Effector memory CD8-positive, alpha-beta T cell (primary cell): ENCODE measurements around the gene KCNAB2.
A peak's percentile ranks its signal among the peaks of the same experiment; 100 is the strongest.
"Not testable (repeated sequence)": the region's sequence is repeated elsewhere in the genome, so short reads cannot be mapped to it uniquely, and the experiment has no call there.

ENCODE experiments used
- ATAC-seq: fragments of 150-1000 bp; cut with Tn5 transposase; replicated peaks from 2 replicates; pipeline ENCODE4 v1.10.0; 2021; ENCODE audit warnings: mild to moderate bottlenecking, moderate library complexity
- DNase-seq, 3 experiments: peaks; one replicate each; pipeline ENCODE4 v3.0.0; 2021
- H3K27ac Mint-ChIP-seq, 2 donors: one replicate each; pipeline ENCODE4 v1.8.0; 2022; ENCODE audit warnings: mild to moderate bottlenecking in 2 of 2, mixed read lengths in 2 of 2, moderate library complexity in 2 of 2
- H3K27me3 Mint-ChIP-seq, 2 donors: one replicate each; pipeline ENCODE4 v1.8.0; 2022; ENCODE audit warnings: mixed read lengths in 2 of 2
- H3K36me3 Mint-ChIP-seq: one replicate; pipeline ENCODE4 v1.8.0; 2022; ENCODE audit warnings: mild to moderate bottlenecking, moderate library complexity, mixed read lengths; ENCODE audit not compliant: insufficient read depth
- H3K4me1 Mint-ChIP-seq, 2 donors: one replicate each; pipeline ENCODE4 v1.8.0; 2022; ENCODE audit warnings: low read depth in 2 of 2, mixed read lengths in 2 of 2
- H3K4me3 Mint-ChIP-seq, 2 donors: one replicate each; pipeline ENCODE4 v1.8.0; 2022; ENCODE audit warnings: mild to moderate bottlenecking in 2 of 2, mixed read lengths in 2 of 2, moderate library complexity in 2 of 2
- H3K9me3 Mint-ChIP-seq, 2 donors: one replicate each; pipeline ENCODE4 v1.8.0; 2022; ENCODE audit warnings: mixed read lengths in 2 of 2

KCNAB2 gene

GRCh38 chr1:6059866-6060265, 14.2 kb downstream of the KCNAB2 start:
- peaks cover 34 to 36% of the 10 kb centered on the region in 2 donors for H3K4me1 Mint-ChIP-seq
- ATAC-seq (no peak), DNase-seq (no peak)
- H3K9me3 Mint-ChIP-seq = no peaks in the 10 kb centered on the region
- no peaks in the 10 kb centered on the region for H3K27me3 Mint-ChIP-seq
- no peak overlapping the region for H3K27ac Mint-ChIP-seq
- peaks cover 24% of the 10 kb centered on the region for H3K36me3 Mint-ChIP-seq
- no peak overlapping the region for H3K4me3 Mint-ChIP-seq

DNA sequence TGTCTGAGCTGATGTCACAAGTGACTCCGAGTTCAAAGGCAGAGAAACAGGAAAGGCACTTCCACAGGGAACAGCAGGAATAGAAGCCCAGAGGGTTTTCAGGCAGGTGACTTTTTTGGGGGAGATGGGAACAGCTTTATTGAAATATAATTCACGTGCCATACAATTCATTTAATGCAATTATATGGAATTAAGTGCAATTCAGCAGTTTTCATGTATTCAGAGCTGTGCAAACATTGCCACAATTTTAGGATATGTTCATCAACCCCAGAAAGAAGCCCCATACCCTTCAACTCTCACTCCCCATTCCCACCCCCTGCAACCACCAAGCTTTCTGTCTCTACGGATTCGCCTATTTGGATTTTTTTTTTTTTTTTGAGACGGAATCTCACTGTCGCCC, 17.0 kb downstream of the KCNAB2 start:
- DNase-seq = no peak
- Mint-ChIP-seq H3K9me3 (no peaks in the 10 kb centered on the region), H3K27ac (no peak overlapping the region), H3K4me3 (no peak overlapping the region), H3K36me3 (peaks cover 31% of the 10 kb centered on the region), H3K4me1 (peaks cover 24 to 29% of the 10 kb centered on the region in 2 donors), H3K27me3 (no peaks in the 10 kb centered on the region)
- no peak for ATAC-seq

DNA sequence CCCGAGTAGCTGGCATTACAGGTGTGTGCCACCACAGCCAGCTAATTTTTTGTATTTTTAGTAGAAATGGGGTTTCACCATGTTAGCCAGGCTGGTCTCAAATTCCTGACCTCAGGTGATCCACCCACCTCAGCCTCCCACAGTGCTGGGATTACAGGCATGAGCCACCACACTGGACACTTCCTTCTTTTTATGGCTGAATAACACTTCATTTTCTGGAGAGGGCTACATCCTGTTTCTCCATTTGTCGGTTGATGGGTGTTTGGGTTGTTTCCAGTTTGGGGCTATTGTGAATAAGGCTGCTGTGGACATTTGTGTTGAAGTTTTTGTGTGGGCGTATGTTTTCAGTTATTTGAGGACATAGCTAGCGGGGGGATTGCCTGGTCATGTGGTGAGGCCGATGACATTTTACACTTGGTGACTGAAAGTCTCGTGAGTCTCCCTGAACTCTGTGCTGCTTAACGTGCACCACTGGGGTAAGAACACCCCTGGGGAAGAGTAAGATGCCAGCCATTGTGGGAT, 17.9 kb downstream of the KCNAB2 start:
- H3K4me3 Mint-ChIP-seq, H3K9me3 Mint-ChIP-seq, DNase-seq, ATAC-seq, H3K27me3 Mint-ChIP-seq: not testable (repeated sequence)
- Mint-ChIP-seq H3K36me3 (peaks cover 28% of the 10 kb centered on the region), H3K27ac (peak overlapping the region in 1 of 2 donors; percentile 4), H3K4me1 (peaks cover 24 to 27% of the 10 kb centered on the region in 2 donors)

DNA sequence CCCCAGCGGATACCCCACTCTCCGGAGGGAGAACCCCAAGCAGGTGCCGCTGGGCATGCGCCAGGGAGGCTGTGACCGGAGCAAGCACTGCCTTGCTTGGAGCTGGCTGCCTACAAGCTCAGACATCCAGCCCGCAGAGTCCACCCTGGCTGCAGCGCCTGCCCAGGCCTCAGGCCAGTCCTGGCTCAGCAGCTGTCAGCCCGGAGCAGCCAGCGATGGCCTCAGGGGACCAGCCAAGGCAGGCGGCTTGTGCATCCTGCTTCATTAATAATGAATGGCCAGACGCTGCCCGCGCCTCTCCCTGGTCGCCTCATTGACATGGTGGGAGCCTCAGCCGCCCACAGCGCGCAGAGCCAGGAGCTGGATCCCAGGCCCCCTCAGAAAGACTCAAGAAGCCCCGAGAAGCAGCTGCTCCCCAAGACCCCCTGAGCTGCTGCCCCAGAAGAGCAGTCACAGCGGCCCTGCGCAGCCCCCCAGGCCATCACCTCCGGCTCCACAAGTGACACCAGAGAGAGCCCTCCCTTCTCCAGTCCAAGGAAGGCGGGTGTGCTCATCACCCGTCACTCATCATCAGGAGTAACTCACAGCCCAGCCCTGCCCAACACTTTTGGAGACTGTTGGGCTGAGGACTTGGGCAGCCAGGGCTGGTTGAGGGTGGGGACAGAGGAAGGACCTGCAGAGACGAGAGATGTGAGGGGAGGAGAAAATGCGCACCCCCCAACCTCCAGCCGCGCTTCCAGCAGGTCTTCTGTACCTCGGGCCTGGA, 19.6 kb downstream of the KCNAB2 start:
- DNase-seq (no peak), ATAC-seq (no peak)
- Mint-ChIP-seq H3K4me3 (no peak overlapping the region), H3K27me3 (no peaks in the 10 kb centered on the region), H3K9me3 (no peaks in the 10 kb centered on the region), H3K4me1 (peaks cover 22 to 24% of the 10 kb centered on the region in 2 donors), H3K36me3 (peaks cover 30% of the 10 kb centered on the region), H3K27ac (no peak overlapping the region)

GRCh38 chr1:6066680-6067079, 21.0 kb downstream of the KCNAB2 start:
- Mint-ChIP-seq H3K36me3 (peaks cover 27% of the 10 kb centered on the region), H3K27ac (peak overlapping the region; percentile 39 to 61), H3K4me1 (peaks cover 22% of the 10 kb centered on the region in 2 donors), H3K27me3 (no peaks in the 10 kb centered on the region), H3K9me3 (no peaks in the 10 kb centered on the region), H3K4me3 (no peak overlapping the region)
- no peak for DNase-seq
- ATAC-seq = no peak

GRCh38 chr1:6068073-6068472, 22.4 kb downstream of the KCNAB2 start:
- H3K9me3 Mint-ChIP-seq = no peaks in the 10 kb centered on the region
- DNase-seq (no peak), ATAC-seq (no peak)
- H3K27me3 Mint-ChIP-seq = no peaks in the 10 kb centered on the region
- H3K27ac Mint-ChIP-seq = no peak overlapping the region
- H3K4me3 Mint-ChIP-seq = no peak overlapping the region
- H3K4me1 Mint-ChIP-seq = peaks cover 16 to 18% of the 10 kb centered on the region in 2 donors
- H3K36me3 Mint-ChIP-seq = peaks cover 26% of the 10 kb centered on the region

GRCh38 chr1:6068932-6069331, 23.2 kb downstream of the KCNAB2 start:
- Mint-ChIP-seq H3K27me3 (no peaks in the 10 kb centered on the region), H3K27ac (peak overlapping the region in 1 of 2 donors; percentile 31), H3K9me3 (no peaks in the 10 kb centered on the region), H3K4me1 (peaks cover 10 to 13% of the 10 kb centered on the region in 2 donors), H3K36me3 (peaks cover 26% of the 10 kb centered on the region), H3K4me3 (no peak overlapping the region)
- no peak for ATAC-seq
- DNase-seq = no peak

DNA sequence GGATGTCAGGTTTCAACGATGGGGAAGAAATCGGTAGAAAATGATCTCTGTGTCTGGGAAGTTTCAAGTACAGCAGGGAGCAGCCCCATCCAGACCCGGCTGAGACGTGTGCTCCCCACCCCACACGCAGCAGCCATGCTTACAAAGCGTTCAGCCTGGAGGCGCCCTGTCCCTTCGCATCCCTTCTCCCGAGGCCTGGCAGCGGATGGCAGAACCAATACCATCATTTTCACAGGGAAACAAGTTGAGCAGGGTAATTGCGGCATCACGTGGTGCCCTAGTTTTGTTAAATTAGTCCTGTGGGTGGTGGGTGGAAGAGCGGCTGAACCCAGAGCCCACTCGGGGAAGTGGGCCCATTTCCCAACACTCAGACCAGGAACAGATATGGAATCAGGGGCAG, 23.9 kb downstream of the KCNAB2 start:
- ATAC-seq (no peak), DNase-seq (no peak)
- Mint-ChIP-seq H3K36me3 (peaks cover 30% of the 10 kb centered on the region), H3K4me1 (peaks cover 5 to 13% of the 10 kb centered on the region in 2 donors), H3K27me3 (no peaks in the 10 kb centered on the region), H3K4me3 (no peak overlapping the region), H3K27ac (peak overlapping the region in 1 of 2 donors; percentile 31), H3K9me3 (no peaks in the 10 kb centered on the region)

DNA sequence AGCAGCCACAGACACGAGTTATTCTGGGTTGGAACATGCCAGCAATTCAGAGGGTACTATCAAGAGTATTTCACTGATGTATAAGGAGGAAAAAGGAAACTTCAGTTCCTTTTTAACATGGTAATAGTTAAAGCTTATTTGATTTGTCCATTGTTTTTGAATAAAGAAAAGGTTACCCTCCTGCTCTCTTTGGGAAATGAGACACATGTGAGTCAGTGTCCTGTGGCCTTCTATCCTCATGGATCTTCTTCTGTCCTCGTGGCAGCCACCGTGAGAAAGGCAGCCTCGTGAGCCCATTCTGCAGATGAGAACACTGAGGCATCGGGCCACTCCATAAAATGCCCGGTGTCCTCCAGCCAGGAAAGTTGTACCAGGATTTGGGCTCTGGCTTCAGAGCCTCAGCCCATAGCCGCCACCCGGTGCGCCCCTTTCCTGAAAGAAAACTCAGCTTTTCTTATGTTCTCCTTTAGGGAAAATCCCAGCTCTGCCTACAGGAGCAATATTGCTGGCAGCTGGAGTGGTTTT, 24.8 kb downstream of the KCNAB2 start:
- Mint-ChIP-seq H3K27me3 (no peaks in the 10 kb centered on the region), H3K4me1 (peaks cover 8 to 16% of the 10 kb centered on the region in 2 donors), H3K27ac (no peak overlapping the region), H3K4me3 (no peak overlapping the region), H3K36me3 (peaks cover 30% of the 10 kb centered on the region), H3K9me3 (no peaks in the 10 kb centered on the region)
- DNase-seq (no peak), ATAC-seq (no peak)

DNA sequence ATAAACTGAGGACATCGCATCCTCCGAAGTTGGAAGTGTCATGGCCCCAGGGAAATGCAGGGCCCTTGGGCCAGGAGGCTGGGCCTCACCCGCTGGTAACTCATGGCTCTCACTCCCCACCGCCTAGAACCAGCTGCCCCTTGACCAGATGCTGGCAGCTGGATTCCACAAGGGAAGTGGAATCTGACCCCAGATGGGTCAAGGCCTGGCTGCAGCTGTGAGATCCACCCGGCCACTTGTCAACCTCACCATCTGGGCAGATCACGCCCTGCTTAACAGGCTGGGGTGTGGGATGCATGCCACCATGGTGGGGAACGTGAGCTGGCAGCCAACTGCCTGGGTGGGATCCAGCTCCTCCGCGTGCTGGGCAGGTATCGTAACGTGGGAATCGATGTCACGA, 25.5 kb downstream of the KCNAB2 start:
- H3K4me1 Mint-ChIP-seq = peaks cover 8 to 16% of the 10 kb centered on the region in 2 donors
- no peak overlapping the region for H3K27ac Mint-ChIP-seq
- no peaks in the 10 kb centered on the region for H3K27me3 Mint-ChIP-seq
- DNase-seq (no peak), ATAC-seq (no peak)
- H3K4me3 Mint-ChIP-seq = no peak overlapping the region
- H3K36me3 Mint-ChIP-seq = peaks cover 36% of the 10 kb centered on the region
- H3K9me3 Mint-ChIP-seq = no peaks in the 10 kb centered on the region

GRCh38 chr1:6072774-6073479, 27.2 kb downstream of the KCNAB2 start:
- H3K36me3 Mint-ChIP-seq = peaks cover 40% of the 10 kb centered on the region
- H3K4me3 Mint-ChIP-seq = no peak overlapping the region
- peaks cover 4 to 11% of the 10 kb centered on the region in 2 donors for H3K4me1 Mint-ChIP-seq
- no peaks in the 10 kb centered on the region for H3K9me3 Mint-ChIP-seq
- no peaks in the 10 kb centered on the region for H3K27me3 Mint-ChIP-seq
- H3K27ac Mint-ChIP-seq = peak overlapping the region in 1 of 2 donors; percentile 41
- DNase-seq (no peak), ATAC-seq (no peak)

- Mint-ChIP-seq H3K27ac (no peak overlapping the region), H3K9me3 (no peaks in the 10 kb centered on the region), H3K4me1 (peaks cover 4 to 14% of the 10 kb centered on the region in 2 donors), H3K27me3 (no peaks in the 10 kb centered on the region), H3K36me3 (peaks cover 40% of the 10 kb centered on the region), H3K4me3 (no peak overlapping the region)
- DNase-seq = no peak
- ATAC-seq = no peak
These were observed 27.9 kb downstream of the KCNAB2 start for GRCh38 chr1:6073480-6074053.

- Mint-ChIP-seq H3K4me1 (peaks cover 8 to 14% of the 10 kb centered on the region in 2 donors), H3K27ac (peak overlapping the region in 1 of 2 donors; percentile 25), H3K9me3 (no peaks in the 10 kb centered on the region), H3K27me3 (no peaks in the 10 kb centered on the region), H3K36me3 (peaks cover 41% of the 10 kb centered on the region), H3K4me3 (no peak overlapping the region)
- ATAC-seq = no peak
- DNase-seq = no peak
These were observed 28.7 kb downstream of the KCNAB2 start for GRCh38 chr1:6074192-6074901.
